Lower leg skin (tissue), 3 donors: ENCODE results near the gene CALN1.

Experiments used
- CTCF ChIP-seq, 3 donors: fragments of 450-650 bp; IDR thresholded peaks; one replicate each; pipeline ENCODE4 v1.5.1; 2016; ENCODE audit warnings: antibody characterized with exemption in 3 of 3, mild to moderate bottlenecking in 3 of 3, moderate library complexity in 2 of 3
- POLR2A ChIP-seq, 2 donors: fragments of 450-650 bp; IDR thresholded peaks; one replicate each; pipeline ENCODE4 v1.6.1; 2016 to 2017; ENCODE audit warnings: antibody characterized with exemption in 2 of 2, mild to moderate bottlenecking in 1 of 2, moderate library complexity in 1 of 2

GRCh38 chr7:71746006-71746405 is 666.1 kb downstream of the CALN1 start:
- no peak for TF ChIP-seq CTCF (IDR thresholded peaks at IDR 0.05)
- no peak for TF ChIP-seq POLR2A (IDR thresholded peaks at IDR 0.05)
